Tibial nerve (tissue), 4 donors: ENCODE measurements around the gene DOK3. TPM values are rescaled to one million over a fixed set of nuclear protein-coding genes. Genes with fewer than 3 reads are reported as not detected.

Source experiments
- DNase-seq, 2 donors: peaks; one replicate each; pipeline ENCODE4 v3.0.0-alpha.2; 2019; ENCODE audit warnings: low spot score in 2 of 2
- H3K27ac ChIP-seq, 4 donors: fragments of 200-600 bp; sonication (generic) in 3 of 4; one replicate each; pipeline ENCODE4 v1.5.1; 2017 to 2019; ENCODE audit warnings: mild to moderate bottlenecking in 1 of 4
- H3K27me3 ChIP-seq, 2 donors: fragments of 200-600 bp; sonication (generic) in 1 of 2; one replicate each; pipeline versions ENCODE4 v1.5.1 to v1.6.0; 2017 to 2019
- H3K36me3 ChIP-seq, 3 donors: fragments of 200-600 bp; sonication (generic); one replicate each; pipeline ENCODE4 v1.5.1; 2018 to 2019
- H3K4me1 ChIP-seq, 4 donors: fragments of 200-600 bp; sonication (generic) in 3 of 4; one replicate each; pipeline ENCODE4 v1.5.1; 2017 to 2019
- H3K4me3 ChIP-seq, 4 donors: fragments of 200-600 bp; sonication (generic) in 3 of 4; one replicate each; pipeline ENCODE4 v1.5.1; 2017 to 2019; ENCODE audit warnings: mild to moderate bottlenecking in 1 of 4, moderate library complexity in 1 of 4
- H3K9me3 ChIP-seq, 4 donors: fragments of 200-600 bp; sonication (generic) in 3 of 4; one replicate each; pipeline ENCODE4 v1.5.1; 2017 to 2019
- CTCF ChIP-seq, 5 experiments: fragments of 200-600 bp in 3 of 5; fragments of 450-650 bp in 2 of 5; sonication (generic) in 3 of 5; IDR thresholded peaks; one replicate each; pipeline ENCODE4 v1.5.1; 2016 to 2019; ENCODE audit warnings: antibody characterized with exemption in 5 of 5, mild to moderate bottlenecking in 3 of 5, moderate library complexity in 2 of 5
- EP300 ChIP-seq, 2 donors: sonication (generic); formaldehyde crosslinking; IDR thresholded peaks; one replicate each; pipeline ENCODE4 v1.6.1; 2017; ENCODE audit warnings: antibody characterized with exemption in 2 of 2, mild to moderate bottlenecking in 1 of 2
- POLR2A ChIP-seq, 2 donors: fragments of 450-650 bp; IDR thresholded peaks; one replicate each; pipeline ENCODE4 v1.6.1; 2017; ENCODE audit warnings: antibody characterized with exemption in 2 of 2, mild to moderate bottlenecking in 2 of 2, moderate library complexity in 2 of 2
- WGBS, 2 donors: methylation state at CpG; one replicate each; pipeline ENCODE4 v1.1.5; 2018; 5-methylcytosine and 5-hydroxymethylcytosine counted together
- total RNA-seq, 4 donors: library from RNA; depleted of rRNA; stranded (reverse); fragments of >200 nt; gene quantifications; one replicate each; pipeline ENCODE4 v1.1.0, GENCODE V29; 2016

The DOK3 gene
- total RNA-seq, 4 donors from 2014 or later, result 7.8 to 20.1 (median 11.5) TPM

- peak overlapping the region; percentile 49 to 97 (median 88) for H3K27ac ChIP-seq
- H3K4me1 ChIP-seq, result peaks cover 0 to 70% (median 23%) of the 10 kb centered on the region in 4 donors
Measured at GRCh38 chr5:177471610-177472356, 37.8 kb downstream of the DOK3 start.

GRCh38 chr5:177470759-177471536 lies 38.7 kb downstream of the DOK3 start:
- Histone ChIP-seq H3K27ac (peak overlapping the region in 3 of 4 donors; percentile 12 to 97 (median 93)), H3K36me3 (peaks cover 0 to 26% (median 4%) of the 10 kb centered on the region in 3 donors), H3K4me3 (no peak overlapping the region), H3K4me1 (peaks cover 0 to 62% (median 23%) of the 10 kb centered on the region in 4 donors), H3K27me3 (no peaks in the 10 kb centered on the region), H3K9me3 (no peaks in the 10 kb centered on the region)
- DNase-seq, result no peak
- 78 to 80% methylated on average over 9 to 10 of the region's 10 CpGs for WGBS, 2 donors
- no peak for TF ChIP-seq POLR2A (IDR thresholded peaks at IDR 0.05)
- TF ChIP-seq EP300 (IDR thresholded peaks at IDR 0.05), result no peak
- no peak for TF ChIP-seq CTCF (IDR thresholded peaks at IDR 0.05)

More at GRCh38 chr5:177471610-177472356, 37.8 kb downstream of the DOK3 start:
- peak; percentile 64 to 73 for DNase-seq
- no peaks in the 10 kb centered on the region for H3K27me3 ChIP-seq
- TF ChIP-seq CTCF (IDR thresholded peaks at IDR 0.05), result no peak
- TF ChIP-seq EP300 (IDR thresholded peaks at IDR 0.05), result no peak
- no peak for TF ChIP-seq POLR2A (IDR thresholded peaks at IDR 0.05)
- peak overlapping the region; percentile 69 to 77 (median 76) for H3K4me3 ChIP-seq
- 49 to 61% methylated on average over 7 to 14 of the region's 14 CpGs for WGBS, 2 donors
- peaks cover 0 to 18% (median 2%) of the 10 kb centered on the region in 3 donors for H3K36me3 ChIP-seq
- no peaks in the 10 kb centered on the region for H3K9me3 ChIP-seq

GRCh38 chr5:177469750-177470525 lies 39.7 kb downstream of the DOK3 start:
- DNase-seq, result no peak
- no peaks in the 10 kb centered on the region for H3K27me3 ChIP-seq
- H3K4me3 ChIP-seq, result no peak overlapping the region
- peaks cover 0 to 5% (median 0%) of the 10 kb centered on the region in 4 donors for H3K9me3 ChIP-seq
- no peak for TF ChIP-seq EP300 (IDR thresholded peaks at IDR 0.05)
- no peak for TF ChIP-seq CTCF (IDR thresholded peaks at IDR 0.05)
- no peak for TF ChIP-seq POLR2A (IDR thresholded peaks at IDR 0.05)
- WGBS, 2 donors, result 56 to 61% methylated on average over 7 to 8 of the region's 8 CpGs
- peaks cover 0 to 36% (median 4%) of the 10 kb centered on the region in 3 donors for H3K36me3 ChIP-seq
- H3K4me1 ChIP-seq, result peaks cover 0 to 58% (median 23%) of the 10 kb centered on the region in 4 donors
- H3K27ac ChIP-seq, result peak overlapping the region in 3 of 4 donors; percentile 14 to 97 (median 93)

GRCh38 chr5:177468685-177469628 lies 40.7 kb downstream of the DOK3 start:
- H3K4me1 ChIP-seq, result peaks cover 0 to 48% (median 23%) of the 10 kb centered on the region in 4 donors
- no peak for DNase-seq
- peak overlapping the region in 3 of 4 donors; percentile 14 to 97 (median 93) for H3K27ac ChIP-seq

More at GRCh38 chr5:177468685-177469628, 40.7 kb downstream of the DOK3 start:
- WGBS, 2 donors, result 47 to 50% methylated on average over 23 to 25 of the region's 25 CpGs
- Histone ChIP-seq H3K27me3 (no peaks in the 10 kb centered on the region), H3K36me3 (peaks cover 0 to 43% (median 4%) of the 10 kb centered on the region in 3 donors), H3K9me3 (peaks cover 0 to 6% (median 0%) of the 10 kb centered on the region in 4 donors), H3K4me3 (no peak overlapping the region)
- no peak for TF ChIP-seq POLR2A (IDR thresholded peaks at IDR 0.05)
- no peak for TF ChIP-seq CTCF (IDR thresholded peaks at IDR 0.05)
- no peak for TF ChIP-seq EP300 (IDR thresholded peaks at IDR 0.05)
